ENCODE results near the gene MRNIP.

DNA sequence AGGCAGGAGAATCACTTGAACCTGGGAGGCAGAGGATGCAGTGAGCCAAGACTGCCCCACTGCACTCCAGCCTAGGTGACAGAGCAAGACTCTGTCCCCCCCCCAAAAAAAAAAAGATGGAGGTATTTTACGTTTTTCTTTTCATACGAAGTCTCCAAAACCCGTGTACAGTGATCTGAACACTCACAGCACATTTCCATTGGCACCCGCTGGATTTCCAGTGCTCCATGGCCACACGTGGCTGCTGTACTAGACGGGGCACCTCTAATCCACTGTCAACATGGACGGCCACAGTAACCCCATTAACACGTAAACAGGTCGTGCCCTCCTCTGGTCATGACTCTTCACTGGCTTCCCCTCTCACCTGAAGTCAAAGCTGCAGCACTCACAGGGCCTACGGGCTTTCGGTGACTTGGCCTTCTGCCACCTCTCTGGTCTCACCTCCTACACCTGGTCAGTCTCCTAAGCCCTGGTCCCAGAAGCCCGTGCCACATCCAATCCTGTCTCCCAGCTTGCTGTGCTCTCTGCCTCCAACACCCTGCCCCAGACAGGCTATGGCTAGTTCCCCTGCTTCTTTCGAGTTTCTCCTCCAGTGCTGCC lies 27.0 kb upstream of the MRNIP start:
- TF ChIP-seq, protein P1, sequence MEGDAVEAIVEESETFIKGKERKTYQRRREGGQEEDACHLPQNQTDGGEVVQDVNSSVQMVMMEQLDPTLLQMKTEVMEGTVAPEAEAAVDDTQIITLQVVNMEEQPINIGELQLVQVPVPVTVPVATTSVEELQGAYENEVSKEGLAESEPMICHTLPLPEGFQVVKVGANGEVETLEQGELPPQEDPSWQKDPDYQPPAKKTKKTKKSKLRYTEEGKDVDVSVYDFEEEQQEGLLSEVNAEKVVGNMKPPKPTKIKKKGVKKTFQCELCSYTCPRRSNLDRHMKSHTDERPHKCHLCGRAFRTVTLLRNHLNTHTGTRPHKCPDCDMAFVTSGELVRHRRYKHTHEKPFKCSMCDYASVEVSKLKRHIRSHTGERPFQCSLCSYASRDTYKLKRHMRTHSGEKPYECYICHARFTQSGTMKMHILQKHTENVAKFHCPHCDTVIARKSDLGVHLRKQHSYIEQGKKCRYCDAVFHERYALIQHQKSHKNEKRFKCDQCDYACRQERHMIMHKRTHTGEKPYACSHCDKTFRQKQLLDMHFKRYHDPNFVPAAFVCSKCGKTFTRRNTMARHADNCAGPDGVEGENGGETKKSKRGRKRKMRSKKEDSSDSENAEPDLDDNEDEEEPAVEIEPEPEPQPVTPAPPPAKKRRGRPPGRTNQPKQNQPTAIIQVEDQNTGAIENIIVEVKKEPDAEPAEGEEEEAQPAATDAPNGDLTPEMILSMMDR (IDR thresholded peaks at IDR 0.05), result no peak
- TF ChIP-seq EP300 (IDR thresholded peaks at IDR 0.05), result no peak
- TF ChIP-seq POLR2A (IDR thresholded peaks at IDR 0.05), result no peak
